IMR-90 (cell line): Measurements from ENCODE around the gene MYCBPAP. TPM values are rescaled to one million over a fixed set of nuclear protein-coding genes. Genes with fewer than 3 reads are reported as not detected.

ENCODE experiments used
- ATAC-seq: fragments of 200-7000 bp; cut with Tn5 transposase; 2 replicates; pipeline ENCODE4 v1.9.1; 2020; ENCODE audit warnings: low read depth, mild to moderate bottlenecking, moderate library complexity
- BruUV-seq: library from RNA; stranded (reverse); fragments of 400-500 nt; replicated peaks from 2 replicates; lab custom pipeline; 2021; lab: Mats Ljungman, UMichigan
- CTCF ChIA-PET: fragments of 300-600 bp; formaldehyde crosslinking; extraction: SDS; loops from one replicate; lab custom pipeline; 2021; ENCODE audit warnings: antibody characterized with exemption; lab: Yijun Ruan, JAX
- POLR2A ChIA-PET: fragments of 300-600 bp; sonication (Branson Sonifier 250); formaldehyde crosslinking; loops from one replicate; lab custom pipeline; 2022; ENCODE audit warnings: antibody characterized with exemption; ENCODE audit not compliant: unreplicated experiment; lab: Charles Lee
- DNase-seq: peaks from one replicate; pipeline ENCODE4 v3.0.0; 2013
- H2AFZ ChIP-seq: replicated peaks from 2 replicates; pipeline ENCODE3; 2013; ENCODE audit warnings: low read length, mild to moderate bottlenecking; ENCODE audit not compliant: poor library complexity
- H2AK5ac ChIP-seq: 2 replicates; pipeline ENCODE4 v1.6.1; 2013; ENCODE audit warnings: low read depth, low read length, inconsistent platforms
- H2AK9ac ChIP-seq: replicated peaks from 2 replicates; pipeline ENCODE3; 2013; ENCODE audit warnings: mild to moderate bottlenecking, low read depth, low read length, moderate library complexity; ENCODE audit not compliant: poor library complexity
- H2BK120ac ChIP-seq: 2 replicates; pipeline ENCODE4 v1.6.1; 2013; ENCODE audit warnings: low read depth, low read length, inconsistent platforms
- H2BK15ac ChIP-seq: 3 replicates; pipeline ENCODE4 v1.6.1; 2013; ENCODE audit warnings: low read depth, low read length, inconsistent platforms
- H2BK20ac ChIP-seq: 2 replicates; pipeline ENCODE4 v1.6.1; 2013; ENCODE audit warnings: low read depth, mild to moderate bottlenecking, inconsistent platforms, low read length, moderate library complexity
- H2BK5ac ChIP-seq: 2 replicates; pipeline ENCODE4 v1.6.1; 2013; ENCODE audit warnings: mild to moderate bottlenecking, low read depth, low read length, inconsistent platforms; ENCODE audit not compliant: poor library complexity, severe bottlenecking
- H3K14ac ChIP-seq: replicated peaks from 2 replicates; pipeline ENCODE4 v1.6.1; 2013; ENCODE audit warnings: low read depth, low read length, inconsistent platforms
- H3K18ac ChIP-seq: 2 replicates; pipeline ENCODE4 v1.6.1; 2013; ENCODE audit warnings: low read depth, low read length, control low read depth
- H3K23ac ChIP-seq: 2 replicates; pipeline ENCODE4 v1.6.1; 2013; ENCODE audit warnings: low read depth, low read length, inconsistent platforms
- H3K27ac ChIP-seq: 2 replicates; pipeline ENCODE4 v1.5.1; 2013; ENCODE audit warnings: mild to moderate bottlenecking, control low read depth, low read length; ENCODE audit not compliant: insufficient read depth
- H3K27me3 ChIP-seq: 2 replicates; pipeline ENCODE4 v1.6.1; 2013; ENCODE audit warnings: low read length; ENCODE audit not compliant: control insufficient read depth, insufficient read depth
- H3K36me3 ChIP-seq: 2 replicates; pipeline ENCODE4 v1.6.1; 2013; ENCODE audit warnings: low read length, mixed read lengths; ENCODE audit not compliant: control insufficient read depth, insufficient read depth
- H3K4ac ChIP-seq: 2 replicates; pipeline ENCODE4 v1.6.1; 2013; ENCODE audit warnings: low read depth, low read length, inconsistent platforms
- H3K4me1 ChIP-seq: 2 replicates; pipeline ENCODE4 v1.6.1; 2013; ENCODE audit warnings: low read length, mixed read lengths; ENCODE audit not compliant: control insufficient read depth, insufficient read depth
- H3K4me2 ChIP-seq: 2 replicates; pipeline ENCODE4 v1.6.1; 2013; ENCODE audit warnings: low read depth, mild to moderate bottlenecking, control low read depth, low read length, moderate library complexity
- H3K4me3 ChIP-seq: 2 replicates; pipeline ENCODE4 v1.5.1; 2013; ENCODE audit warnings: low read depth, mild to moderate bottlenecking, control low read depth, low read length, moderate library complexity; ENCODE audit not compliant: insufficient read depth
- H3K56ac ChIP-seq: 2 replicates; pipeline ENCODE4 v1.6.1; 2013; ENCODE audit warnings: low read length, inconsistent platforms; ENCODE audit not compliant: insufficient read depth; ENCODE audit errors: extremely low read depth
- H3K79me1 ChIP-seq, 2 experiments: 2 replicates each; pipeline ENCODE4 v1.6.1; 2013; ENCODE audit warnings: low read length in 2 of 2, inconsistent platforms in 1 of 2, low read depth in 1 of 2
- H3K9ac ChIP-seq: 2 replicates; pipeline ENCODE4 v1.6.1; 2013; ENCODE audit warnings: low read depth, low read length, control low read depth
- H3K9me1 ChIP-seq: 2 replicates; pipeline ENCODE4 v1.6.1; 2013; ENCODE audit warnings: low read length, inconsistent platforms; ENCODE audit not compliant: insufficient read depth
- H3K9me3 ChIP-seq: 2 replicates; pipeline ENCODE4 v1.6.1; 2013; ENCODE audit warnings: low read length; ENCODE audit not compliant: control insufficient read depth, insufficient read depth
- H4K20me1 ChIP-seq: 2 replicates; pipeline ENCODE4 v1.6.1; 2013; ENCODE audit warnings: low read length, inconsistent platforms; ENCODE audit not compliant: insufficient read depth
- H4K5ac ChIP-seq: 2 replicates; pipeline ENCODE4 v1.6.1; 2013; ENCODE audit warnings: mild to moderate bottlenecking, low read depth, low read length, control low read depth
- H4K8ac ChIP-seq, 2 experiments: 2 replicates each; pipeline ENCODE4 v1.6.1; 2013; ENCODE audit warnings: low read depth in 2 of 2, low read length in 2 of 2, control low read depth in 1 of 2, inconsistent platforms in 1 of 2
- H4K91ac ChIP-seq: 2 replicates; pipeline ENCODE4 v1.6.1; 2013; ENCODE audit warnings: low read depth, low read length, inconsistent platforms; ENCODE audit not compliant: insufficient read depth
- BHLHE40 ChIP-seq: fragments of 150-350 bp; IDR thresholded peaks from 2 replicates; pipeline ENCODE4 v1.6.1; 2016; ENCODE audit warnings: mild to moderate bottlenecking, low read depth, low read length
- CHD1 ChIP-seq: IDR thresholded peaks from 2 replicates; pipeline ENCODE4 v1.6.1; 2012; ENCODE audit warnings: low read depth, low read length, improper control_type of control experiment
- MAZ ChIP-seq: IDR thresholded peaks from 2 replicates; pipeline ENCODE4 v1.6.1; 2012; ENCODE audit warnings: low read depth, mild to moderate bottlenecking, low read length, improper control_type of control experiment, moderate library complexity, borderline replicate concordance
- MXI1 ChIP-seq: IDR thresholded peaks from 2 replicates; pipeline ENCODE4 v1.6.1; 2012; ENCODE audit warnings: low read depth, mild to moderate bottlenecking, low read length, moderate library complexity, borderline replicate concordance
- POLR2A ChIP-seq: IDR thresholded peaks from 2 replicates; pipeline ENCODE4 v1.6.1; 2012; ENCODE audit warnings: mild to moderate bottlenecking, low read depth, low read length
- RFX5 ChIP-seq: IDR thresholded peaks from 2 replicates; pipeline ENCODE4 v1.8.0; 2012; ENCODE audit warnings: low read depth, mild to moderate bottlenecking, low read length, moderate library complexity
- SMC3 ChIP-seq: fragments of 150-350 bp; IDR thresholded peaks from 2 replicates; pipeline ENCODE4 v1.6.1; 2016; ENCODE audit warnings: low read depth, mild to moderate bottlenecking, antibody characterized with exemption, low read length, moderate library complexity
- WGBS, 2 experiments: methylation state at CpG; one replicate each; pipeline versions ENCODE4 v1.1.5 to v1.1.7; 2013; ENCODE audit warnings: missing lambda C conversion rate in 2 of 2; ENCODE audit not compliant: insufficient read length in 1 of 2; ENCODE audit errors: extremely low coverage in 2 of 2; 5-methylcytosine and 5-hydroxymethylcytosine counted together
- dilution Hi-C: fragments of 300-500 bp; cut with HindIII; formaldehyde crosslinking; loops from one replicate; pipeline ENCODE4 v1.14.3; 2018; ENCODE audit warnings: low sequenced_read_pairs; ENCODE audit not compliant: unreplicated experiment
- in situ Hi-C: fragments of 300-500 bp; cut with MboI; formaldehyde crosslinking; loops from 3 replicates; pipeline ENCODE4 v1.14.3; 2019; ENCODE audit warnings: low sequenced_read_pairs, inconsistent platforms, mixed read lengths
- intact Hi-C: fragments of 100-400 bp; cut with micrococcal nuclease; formaldehyde crosslinking; loops from 2 replicates; pipeline ENCODE4 v1.10.0; 2022
- polyA plus RNA-seq, 3 experiments: library from polyadenylated mRNA; depleted of rRNA; stranded (reverse); fragments of >200 nt; gene quantifications; 2 replicates each; pipeline ENCODE4 v1.2.3, GENCODE V29; 2012; ENCODE audit warnings: low replicate concordance in 1 of 3
- total RNA-seq: library from RNA; depleted of rRNA; stranded (reverse); fragments of >200 nt; gene quantifications from 2 replicates; pipeline ENCODE4 v1.2.3, GENCODE V29; 2012
- TF ChIP-seq, protein P1 (sequence below): fragments of 150-350 bp; IDR thresholded peaks from 2 replicates; pipeline ENCODE4 v1.6.1; 2017; ENCODE audit warnings: mild to moderate bottlenecking, antibody characterized with exemption, low read length, low read depth
- TF ChIP-seq, protein P2 (sequence below): conservative IDR thresholded peaks from 2 replicates; pipeline ENCODE4 v1.5.1; 2012; ENCODE audit warnings: mild to moderate bottlenecking, low read depth, low read length, improper control_type of control experiment
- TF ChIP-seq, protein P3 (sequence below): fragments of 150-350 bp; IDR thresholded peaks from 2 replicates; pipeline ENCODE4 v1.6.1; 2016; ENCODE audit warnings: low read depth, mild to moderate bottlenecking, low read length, moderate library complexity, borderline replicate concordance

MYCBPAP gene
- total and polyA plus RNA-seq, 2 of the 4 experiments (the other 2 are of a cell fraction), result 0.17 to 0.18 TPM

DNA sequence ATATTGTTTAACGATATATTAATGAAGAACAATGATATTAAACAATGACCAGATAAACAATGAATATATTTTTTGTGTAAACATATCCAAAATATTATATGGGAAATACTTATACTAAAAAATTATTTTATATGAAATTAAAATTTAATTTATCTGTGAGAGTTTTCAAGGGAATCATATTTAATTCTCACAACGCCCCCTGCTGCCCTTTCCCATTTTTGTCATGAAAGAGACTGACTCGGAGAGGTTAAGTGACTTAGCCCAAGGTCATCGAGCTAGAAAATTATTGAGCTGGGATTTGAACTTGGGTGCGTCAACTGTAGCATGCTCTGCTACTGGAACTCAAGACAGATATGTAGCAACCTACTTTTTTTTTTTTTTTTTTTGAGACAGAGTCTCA is 7.2 kb upstream of the MYCBPAP start:
- intact Hi-C loops (no loop called here), dilution Hi-C loops (no loop called here), in situ Hi-C loops (no loop called here)
- Histone ChIP-seq H2AFZ (no peak overlapping the region), H2BK120ac (no peak overlapping the region), H3K9ac (no peak overlapping the region), H2AK9ac (no peak overlapping the region), H2AK5ac (no peak overlapping the region), H4K5ac (no peak overlapping the region), H3K4ac (no peak overlapping the region), H3K14ac (no peak overlapping the region), H4K91ac (no peak overlapping the region), H3K9me3 (no peaks in the 10 kb centered on the region), H3K23ac (no peak overlapping the region), H4K20me1 (no peaks in the 10 kb centered on the region), H3K4me1 (peaks cover 4% of the 10 kb centered on the region), H4K8ac (no peak overlapping the region), H2BK20ac (no peak overlapping the region), H3K18ac (no peak overlapping the region), H3K36me3 (no peaks in the 10 kb centered on the region), H3K4me2 (no peak overlapping the region), H3K9me1 (peaks cover 5% of the 10 kb centered on the region; the same call in 1 of the 2 replicates), H3K79me1 (no peaks in the 10 kb centered on the region), H3K27me3 (no peaks in the 10 kb centered on the region; the same call in 1 of the 2 replicates), H2BK15ac (no peak overlapping the region), H2BK5ac (no peak overlapping the region), H3K27ac (no peak overlapping the region), H3K56ac (no peak overlapping the region), H3K4me3 (no peak overlapping the region)
- WGBS, 2 experiments, result 60% methylated on average over 1 of the region's 5 CpGs; no CpG with 5 or more reads in 1 of the 2 experiments
- CTCF ChIA-PET, result interaction anchor here (0.5 to 1.7 kb wide), 4 partner anchors 12 to 414 kb away, joined by 3 to 8 read pairs (median 5); no protein-coding TSS in a partner anchor
- BruUV-seq, result no TSS peak
- POLR2A ChIA-PET, result no interaction called here
- DNase-seq (no peak), ATAC-seq (no peak)
- TF ChIP-seq BHLHE40 (no peak), SMC3 (peak; percentile 23; the same call in 1 of the 2 replicates), MAZ (no peak), RFX5 (no peak), MXI1 (no peak), POLR2A (no peak), CHD1 (no peak)
- TF ChIP-seq, protein P1, sequence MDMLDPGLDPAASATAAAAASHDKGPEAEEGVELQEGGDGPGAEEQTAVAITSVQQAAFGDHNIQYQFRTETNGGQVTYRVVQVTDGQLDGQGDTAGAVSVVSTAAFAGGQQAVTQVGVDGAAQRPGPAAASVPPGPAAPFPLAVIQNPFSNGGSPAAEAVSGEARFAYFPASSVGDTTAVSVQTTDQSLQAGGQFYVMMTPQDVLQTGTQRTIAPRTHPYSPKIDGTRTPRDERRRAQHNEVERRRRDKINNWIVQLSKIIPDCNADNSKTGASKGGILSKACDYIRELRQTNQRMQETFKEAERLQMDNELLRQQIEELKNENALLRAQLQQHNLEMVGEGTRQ, result no peak
- TF ChIP-seq, protein P2, sequence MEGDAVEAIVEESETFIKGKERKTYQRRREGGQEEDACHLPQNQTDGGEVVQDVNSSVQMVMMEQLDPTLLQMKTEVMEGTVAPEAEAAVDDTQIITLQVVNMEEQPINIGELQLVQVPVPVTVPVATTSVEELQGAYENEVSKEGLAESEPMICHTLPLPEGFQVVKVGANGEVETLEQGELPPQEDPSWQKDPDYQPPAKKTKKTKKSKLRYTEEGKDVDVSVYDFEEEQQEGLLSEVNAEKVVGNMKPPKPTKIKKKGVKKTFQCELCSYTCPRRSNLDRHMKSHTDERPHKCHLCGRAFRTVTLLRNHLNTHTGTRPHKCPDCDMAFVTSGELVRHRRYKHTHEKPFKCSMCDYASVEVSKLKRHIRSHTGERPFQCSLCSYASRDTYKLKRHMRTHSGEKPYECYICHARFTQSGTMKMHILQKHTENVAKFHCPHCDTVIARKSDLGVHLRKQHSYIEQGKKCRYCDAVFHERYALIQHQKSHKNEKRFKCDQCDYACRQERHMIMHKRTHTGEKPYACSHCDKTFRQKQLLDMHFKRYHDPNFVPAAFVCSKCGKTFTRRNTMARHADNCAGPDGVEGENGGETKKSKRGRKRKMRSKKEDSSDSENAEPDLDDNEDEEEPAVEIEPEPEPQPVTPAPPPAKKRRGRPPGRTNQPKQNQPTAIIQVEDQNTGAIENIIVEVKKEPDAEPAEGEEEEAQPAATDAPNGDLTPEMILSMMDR, result peak; percentile 41
- TF ChIP-seq, protein P3, sequence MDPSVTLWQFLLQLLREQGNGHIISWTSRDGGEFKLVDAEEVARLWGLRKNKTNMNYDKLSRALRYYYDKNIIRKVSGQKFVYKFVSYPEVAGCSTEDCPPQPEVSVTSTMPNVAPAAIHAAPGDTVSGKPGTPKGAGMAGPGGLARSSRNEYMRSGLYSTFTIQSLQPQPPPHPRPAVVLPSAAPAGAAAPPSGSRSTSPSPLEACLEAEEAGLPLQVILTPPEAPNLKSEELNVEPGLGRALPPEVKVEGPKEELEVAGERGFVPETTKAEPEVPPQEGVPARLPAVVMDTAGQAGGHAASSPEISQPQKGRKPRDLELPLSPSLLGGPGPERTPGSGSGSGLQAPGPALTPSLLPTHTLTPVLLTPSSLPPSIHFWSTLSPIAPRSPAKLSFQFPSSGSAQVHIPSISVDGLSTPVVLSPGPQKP, result no peak
